H1 (cell line): ENCODE measurements around the gene MIER1. TPM values are rescaled to one million over a fixed set of nuclear protein-coding genes. Genes with fewer than 3 reads are reported as not detected.

ENCODE experiments used
- CTCF ChIA-PET: fragments of 300-600 bp; sonication (Branson Sonifier 250); formaldehyde crosslinking; loops from one replicate; lab custom pipeline; 2021; ENCODE audit not compliant: partially characterized antibody; lab: Charles Lee
- POLR2A ChIA-PET: fragments of 300-600 bp; sonication (Branson Sonifier 250); formaldehyde crosslinking; loops from one replicate; lab custom pipeline; 2021; ENCODE audit warnings: inconsistent platforms; ENCODE audit not compliant: partially characterized antibody; lab: Charles Lee
- DNase-seq, 2 experiments: peaks; one replicate each; pipeline versions ENCODE4 v3.0.0 to v3.0.0-alpha.2; 2010 to 2022; ENCODE audit warnings: low spot score in 2 of 2, low read depth in 1 of 2, mixed read lengths in 1 of 2
- FAIRE-seq: peaks from 2 replicates; lab custom pipeline; 2011; peaks lifted over from hg19 to GRCh38; lab: Jason Lieb, UNC
- H2AFZ ChIP-seq: 2 replicates; pipeline ENCODE4 v1.8.1; 2012; ENCODE audit warnings: low read length, inconsistent platforms
- H2AK5ac ChIP-seq: 2 replicates; pipeline ENCODE4 v1.6.1; 2013; ENCODE audit warnings: low read depth, low read length
- H2BK120ac ChIP-seq: replicated peaks from 2 replicates; pipeline ENCODE3; 2013; ENCODE audit warnings: low read depth, low read length, inconsistent platforms
- H2BK12ac ChIP-seq: 2 replicates; pipeline ENCODE4 v1.6.1; 2013; ENCODE audit warnings: low read depth, low read length
- H2BK15ac ChIP-seq: 2 replicates; pipeline ENCODE4 v1.6.1; 2013; ENCODE audit warnings: low read length
- H2BK20ac ChIP-seq: 2 replicates; pipeline ENCODE4 v1.6.1; 2013; ENCODE audit warnings: low read length
- H2BK5ac ChIP-seq: 2 replicates; pipeline ENCODE4 v1.6.1; 2013; ENCODE audit warnings: low read depth, low read length
- H3K14ac ChIP-seq: 2 replicates; pipeline ENCODE4 v1.6.1; 2013; ENCODE audit warnings: inconsistent platforms; ENCODE audit not compliant: insufficient read length
- H3K18ac ChIP-seq: 2 replicates; pipeline ENCODE4 v1.6.1; 2013; ENCODE audit warnings: low read length; ENCODE audit errors: extremely low read depth
- H3K23ac ChIP-seq: 2 replicates; pipeline ENCODE4 v1.6.1; 2013; ENCODE audit warnings: inconsistent platforms; ENCODE audit not compliant: insufficient read length
- H3K23me2 ChIP-seq: 2 replicates; pipeline ENCODE4 v1.6.1; 2013; ENCODE audit warnings: low read depth, low read length
- H3K27ac ChIP-seq: 2 replicates; pipeline ENCODE4 v1.6.1; 2011; ENCODE audit warnings: low read depth, low read length, inconsistent platforms
- H3K27me3 ChIP-seq, 4 experiments: replicated peaks in 1 of 4; 1 replicate in 1 of 4; 2 replicates in 3 of 4; pipeline versions ENCODE4 v1.6.1 to v1.8.1; 2011 to 2013; ENCODE audit warnings: low read length in 3 of 4, mild to moderate bottlenecking in 3 of 4, inconsistent platforms in 2 of 4, mixed read lengths in 2 of 4, moderate library complexity in 1 of 4; ENCODE audit not compliant: control insufficient read depth in 3 of 4, insufficient read depth in 3 of 4; ENCODE audit errors: extremely low read depth in 1 of 4
- H3K36me3 ChIP-seq, 4 experiments: 2 replicates each; pipeline versions ENCODE4 v1.6.1 to v1.8.1; 2011 to 2013; ENCODE audit warnings: mild to moderate bottlenecking in 4 of 4, low read length in 3 of 4, moderate library complexity in 2 of 4, control low read depth in 1 of 4, inconsistent platforms in 1 of 4; ENCODE audit not compliant: insufficient read depth in 4 of 4, control insufficient read depth in 2 of 4
- H3K4ac ChIP-seq: replicated peaks from 2 replicates; pipeline ENCODE3; 2013; ENCODE audit warnings: low read length, low read depth, mixed read lengths, inconsistent platforms; ENCODE audit not compliant: insufficient read length
- H3K4me1 ChIP-seq, 4 experiments: replicated peaks in 1 of 4; 1 replicate in 1 of 4; 2 replicates in 3 of 4; pipeline versions ENCODE4 v1.6.1 to v1.8.1; 2011 to 2013; ENCODE audit warnings: low read length in 3 of 4, inconsistent platforms in 2 of 4, mixed read lengths in 1 of 4; ENCODE audit not compliant: insufficient read depth in 4 of 4, control insufficient read depth in 3 of 4
- H3K4me2 ChIP-seq, 2 experiments: 2 replicates each; pipeline versions ENCODE4 v1.6.1 to v1.8.1; 2011 to 2013; ENCODE audit warnings: low read depth in 2 of 2, low read length in 2 of 2, control low read depth in 1 of 2, inconsistent platforms in 1 of 2, mild to moderate bottlenecking in 1 of 2; ENCODE audit not compliant: insufficient read depth in 1 of 2
- H3K4me3 ChIP-seq, 4 experiments: fragments of 200-600, 300-600 bp in 1 of 4; sonication (generic), shearing (Covaris generic), sonication (Bioruptor Twin) in 1 of 4; 2 replicates each; pipeline versions ENCODE4 v1.5.1 to v1.8.1; 2011 to 2016; ENCODE audit warnings: low read length in 4 of 4, low read depth in 3 of 4, control low read depth in 2 of 4, inconsistent platforms in 2 of 4, mild to moderate bottlenecking in 2 of 4, mixed read lengths in 1 of 4, moderate library complexity in 1 of 4; ENCODE audit not compliant: insufficient read depth in 2 of 4; ENCODE audit errors: extremely low read depth in 1 of 4
- H3K56ac ChIP-seq: replicated peaks from 2 replicates; pipeline ENCODE3; 2013; ENCODE audit warnings: low read depth, mild to moderate bottlenecking, mixed read lengths, low read length, inconsistent platforms; ENCODE audit not compliant: insufficient read length
- H3K79me1 ChIP-seq: 2 replicates; pipeline ENCODE4 v1.6.1; 2013; ENCODE audit warnings: low read depth, low read length, control low read depth
- H3K79me2 ChIP-seq, 2 experiments: 2 replicates each; pipeline versions ENCODE4 v1.6.1 to v1.8.1; 2012 to 2013; ENCODE audit warnings: low read length in 2 of 2, mild to moderate bottlenecking in 2 of 2, inconsistent platforms in 1 of 2; ENCODE audit not compliant: insufficient read depth in 2 of 2, control insufficient read depth in 1 of 2
- H3K9ac ChIP-seq, 4 experiments: replicated peaks in 1 of 4; 1 replicate in 1 of 4; 2 replicates in 3 of 4; pipeline versions ENCODE4 v1.6.1 to v1.8.1; 2011 to 2013; ENCODE audit warnings: low read depth in 3 of 4, low read length in 3 of 4, control low read depth in 2 of 4, mild to moderate bottlenecking in 2 of 4, moderate library complexity in 2 of 4, inconsistent platforms in 1 of 4; ENCODE audit errors: extremely low read depth in 1 of 4
- H3K9me3 ChIP-seq, 2 experiments: 2 replicates each; pipeline versions ENCODE4 v1.6.1 to v1.8.1; 2012 to 2013; ENCODE audit warnings: mild to moderate bottlenecking in 2 of 2, moderate library complexity in 2 of 2, control low read depth in 1 of 2, inconsistent platforms in 1 of 2, low read depth in 1 of 2, low read length in 1 of 2, mixed read lengths in 1 of 2; ENCODE audit not compliant: insufficient read depth in 2 of 2
- H4K20me1 ChIP-seq, 2 experiments: replicated peaks in 1 of 2; 2 replicates each; pipeline versions ENCODE3 to v1.8.1; 2011 to 2013; ENCODE audit warnings: inconsistent platforms in 2 of 2, low read length in 2 of 2, mild to moderate bottlenecking in 1 of 2; ENCODE audit not compliant: insufficient read depth in 2 of 2, control insufficient read depth in 1 of 2
- H4K5ac ChIP-seq: 2 replicates; pipeline ENCODE4 v1.6.1; 2013; ENCODE audit warnings: low read length, low read depth, mixed read lengths, inconsistent platforms; ENCODE audit not compliant: insufficient read length
- H4K8ac ChIP-seq: 2 replicates; pipeline ENCODE4 v1.8.0; 2013; ENCODE audit warnings: mild to moderate bottlenecking, moderate library complexity, low read length, inconsistent platforms; ENCODE audit not compliant: insufficient read depth; ENCODE audit errors: extremely low read depth
- H4K91ac ChIP-seq: replicated peaks from 2 replicates; pipeline ENCODE3; 2013; ENCODE audit warnings: low read length, mixed read lengths, inconsistent platforms; ENCODE audit not compliant: insufficient read length
- ATF2 ChIP-seq: IDR thresholded peaks from 2 replicates; pipeline ENCODE4 v1.6.1; 2012; ENCODE audit warnings: low read length, inconsistent platforms
- MAFK ChIP-seq: IDR thresholded peaks from 2 replicates; pipeline ENCODE4 v1.6.1; 2012; ENCODE audit warnings: low read depth, mild to moderate bottlenecking, improper control_type of control experiment, low read length
- MAX ChIP-seq: IDR thresholded peaks from 2 replicates; pipeline ENCODE4 v1.6.1; 2012; ENCODE audit warnings: inconsistent platforms
- NANOG ChIP-seq: IDR thresholded peaks from 2 replicates; pipeline ENCODE4 v1.6.1; 2011; ENCODE audit warnings: low read length, low read depth, mild to moderate bottlenecking, inconsistent platforms; ENCODE audit not compliant: insufficient read depth, poor library complexity, severe bottlenecking
- RBBP5 ChIP-seq: IDR thresholded peaks from 2 replicates; pipeline ENCODE4 v1.7.1; 2012; ENCODE audit warnings: low read depth, mild to moderate bottlenecking, inconsistent platforms, low read length, moderate library complexity, borderline replicate concordance
- SIN3A ChIP-seq, 2 experiments: IDR thresholded peaks in 1 of 2; conservative IDR thresholded peaks in 1 of 2; 2 replicates each; pipeline ENCODE4 v1.6.1; 2011 to 2012; ENCODE audit warnings: low read length in 2 of 2, improper control_type of control experiment in 1 of 2, low read depth in 1 of 2, mild to moderate bottlenecking in 1 of 2
- SP2 ChIP-seq: IDR thresholded peaks from 2 replicates; pipeline ENCODE4 v1.6.1; 2012; ENCODE audit warnings: mild to moderate bottlenecking, low read length, inconsistent platforms
- TAF7 ChIP-seq: optimal IDR thresholded peaks from 2 replicates; pipeline ENCODE3; 2011; ENCODE audit warnings: low read depth, mild to moderate bottlenecking, inconsistent platforms, low read length, moderate library complexity, borderline replicate concordance
- TBP ChIP-seq: IDR thresholded peaks from 2 replicates; pipeline ENCODE4 v1.6.1; 2011; ENCODE audit warnings: low read depth, low read length, improper control_type of control experiment
- WGBS, 2 experiments: shearing (Covaris generic) in 1 of 2; methylation state at CpG; one replicate each; pipeline versions ENCODE4 v1.1.6 to v1.1.7; 2013 to 2015; ENCODE audit warnings: low lambda C conversion rate in 2 of 2, mixed read lengths in 2 of 2, inconsistent platforms in 1 of 2, low coverage in 1 of 2, missing lambda C conversion rate in 1 of 2; ENCODE audit not compliant: insufficient replicate concordance in 2 of 2, insufficient coverage in 1 of 2, insufficient read length in 1 of 2; ENCODE audit errors: extremely low coverage in 1 of 2, missing lambda C conversion rate in 1 of 2; 5-methylcytosine and 5-hydroxymethylcytosine counted together
- polyA plus RNA-seq, 7 experiments: library from polyadenylated mRNA; depleted of rRNA in 3 of 7; stranded (reverse) in 5 of 7; unstranded in 2 of 7; fragments of >200 nt in 5 of 7; fragments of 200-250 nt in 2 of 7; gene quantifications; 1 replicate in 5 of 7; 2 replicates in 1 of 7; 4 replicates in 1 of 7; pipeline versions ENCODE4 v1.2.1 to v1.2.3, GENCODE V29; 2011 to 2013; ENCODE audit warnings: missing spikeins in 2 of 7, mixed read lengths in 2 of 7
- total RNA-seq: library from RNA; stranded (reverse); fragmentation: NEBNext Ultra II Directional; extraction: Animal tissue kit (Norgen Biotek cat#: 25700); gene quantifications from 2 replicates; pipeline ENCODE4 v1.2.1, GENCODE V29; 2021

Gene MIER1
- total and polyA plus RNA-seq, 2 of the 8 experiments (the other 6 are each of a cell fraction or from before 2014, with no cell fraction given) = 5.2 to 33.5 TPM

- Histone ChIP-seq H2AK5ac (no peak overlapping the region), H3K27me3 (no peaks in the 10 kb centered on the region), H3K18ac (no peak overlapping the region), H3K4me3 (no peak overlapping the region), H4K20me1 (peaks cover 0 to 1% of the 10 kb centered on the region in 2 experiments), H3K79me1 (no peaks in the 10 kb centered on the region), H2BK5ac (no peak overlapping the region), H3K4me2 (no peak overlapping the region), H3K4me1 (no peaks in the 10 kb centered on the region), H4K8ac (no peak overlapping the region), H2BK20ac (no peak overlapping the region), H4K5ac (no peak overlapping the region), H3K23ac (no peak overlapping the region), H3K14ac (no peak overlapping the region), H3K79me2 (no peaks in the 10 kb centered on the region), H3K4ac (no peak overlapping the region), H3K27ac (no peak overlapping the region), H3K9ac (no peak overlapping the region), H2AFZ (no peak overlapping the region), H2BK12ac (no peak overlapping the region), H3K9me3 (no peaks in the 10 kb centered on the region), H3K23me2 (no peaks in the 10 kb centered on the region), H2BK15ac (no peak overlapping the region), H4K91ac (no peak overlapping the region), H3K36me3 (peaks cover 7 to 81% (median 25%) of the 10 kb centered on the region in 4 experiments), H2BK120ac (no peak overlapping the region), H3K56ac (no peak overlapping the region)
- FAIRE-seq = no peak
- 96% methylated on average over 4 of the region's 4 CpGs; no CpG with 5 or more reads in 1 of the 2 experiments for WGBS, 2 experiments
- DNase-seq = no peak
- TF ChIP-seq TBP = no peak
- no peak for TF ChIP-seq SIN3A (conservative IDR thresholded peaks at IDR 0.05 in 1 of 2, IDR thresholded peaks at IDR 0.05 in 1 of 2; ENCODE audit: low read depth in 1 of 2, low read length in 2 of 2)
- TF ChIP-seq ATF2 = no peak
- no peak for TF ChIP-seq RBBP5
- TF ChIP-seq SP2 = no peak
- TF ChIP-seq MAFK = no peak
- TF ChIP-seq MAX = no peak
- no peak for TF ChIP-seq NANOG
- no peak for TF ChIP-seq TAF7
- ChIA-PET CTCF (interaction anchor here (0.8 to 1.1 kb wide), 2 partner anchors 14 to 108 kb away, joined by 3 to 4 read pairs; no protein-coding TSS in a partner anchor), POLR2A (interaction anchor here (0.6 kb wide), 1 partner anchor 786 kb away, joined by 3 read pairs; no protein-coding TSS in a partner anchor)
These were observed 56.9 kb downstream of the MIER1 start for GRCh38 chr1:66981679-66982078.
